NCI-H1436 (cell line): ENCODE measurements around the gene GRID2.

Experiments used
- DNase-seq: peaks from one replicate; lab custom pipeline; 2025; lab: John Stamatoyannopoulos, UW

The GRID2 gene

GRCh38 chr4:93813092-93813491 lies 1509.3 kb downstream of the GRID2 start:
- no peak for DNase-seq

GRCh38 chr4:93814141-93814540 lies 1510.4 kb downstream of the GRID2 start:
- DNase-seq, result no peak

- no peak for DNase-seq
Observed at GRCh38 chr4:93814722-93815121, 1511.0 kb downstream of the GRID2 start.
